ENCODE results near the gene GSDMA.

The GSDMA gene

DNA sequence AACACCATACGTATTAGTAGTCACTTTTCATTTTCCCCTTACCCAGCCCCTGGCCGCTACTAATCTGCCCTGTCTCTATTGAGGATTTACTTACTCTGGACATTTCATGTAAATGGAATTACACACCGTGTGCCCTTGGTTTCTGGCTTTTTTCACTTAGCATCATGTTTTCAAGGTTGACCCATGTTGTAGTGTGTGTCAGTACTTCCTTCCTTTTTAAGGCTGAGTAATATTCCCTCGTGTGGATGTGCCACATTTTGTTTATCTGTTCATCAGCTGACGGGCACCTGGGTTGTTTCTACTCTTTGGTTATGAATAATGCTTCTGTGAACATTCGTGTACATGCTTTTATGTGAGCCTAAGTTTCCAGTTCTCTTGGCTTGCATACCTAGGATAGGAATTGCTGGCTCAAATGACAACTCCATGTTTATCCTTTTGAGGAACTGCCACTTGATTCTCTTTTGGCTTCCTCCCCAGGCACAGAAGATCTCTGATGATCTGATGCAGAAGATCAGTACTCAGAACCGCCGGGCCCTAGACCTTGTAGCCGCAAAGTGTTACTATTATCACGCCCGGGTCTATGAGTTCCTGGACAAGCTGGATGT is 25.5 kb downstream of the GSDMA start:
- no peaks in the 10 kb centered on the region for H3F3A ChIP-seq (ENCODE audit: control insufficient read depth, insufficient read depth)
- peaks cover 95% of the 10 kb centered on the region for H3K36me3 ChIP-seq (ENCODE audit: control insufficient read depth, low read length)
- H3K79me2 ChIP-seq (ENCODE audit: control insufficient read depth, low read length), result peaks cover 12% of the 10 kb centered on the region
- H3K27me3 ChIP-seq (ENCODE audit: control insufficient read depth, low read length), result no peaks in the 10 kb centered on the region
- no peak overlapping the region for H3K27ac ChIP-seq (ENCODE audit: low read depth, low read length)
- no peaks in the 10 kb centered on the region for H3K9me3 ChIP-seq (ENCODE audit: control insufficient read depth, insufficient read depth, low read length)
- no peak overlapping the region for H3K4me3 ChIP-seq (ENCODE audit: low read length)
- TF ChIP-seq, protein P1, sequence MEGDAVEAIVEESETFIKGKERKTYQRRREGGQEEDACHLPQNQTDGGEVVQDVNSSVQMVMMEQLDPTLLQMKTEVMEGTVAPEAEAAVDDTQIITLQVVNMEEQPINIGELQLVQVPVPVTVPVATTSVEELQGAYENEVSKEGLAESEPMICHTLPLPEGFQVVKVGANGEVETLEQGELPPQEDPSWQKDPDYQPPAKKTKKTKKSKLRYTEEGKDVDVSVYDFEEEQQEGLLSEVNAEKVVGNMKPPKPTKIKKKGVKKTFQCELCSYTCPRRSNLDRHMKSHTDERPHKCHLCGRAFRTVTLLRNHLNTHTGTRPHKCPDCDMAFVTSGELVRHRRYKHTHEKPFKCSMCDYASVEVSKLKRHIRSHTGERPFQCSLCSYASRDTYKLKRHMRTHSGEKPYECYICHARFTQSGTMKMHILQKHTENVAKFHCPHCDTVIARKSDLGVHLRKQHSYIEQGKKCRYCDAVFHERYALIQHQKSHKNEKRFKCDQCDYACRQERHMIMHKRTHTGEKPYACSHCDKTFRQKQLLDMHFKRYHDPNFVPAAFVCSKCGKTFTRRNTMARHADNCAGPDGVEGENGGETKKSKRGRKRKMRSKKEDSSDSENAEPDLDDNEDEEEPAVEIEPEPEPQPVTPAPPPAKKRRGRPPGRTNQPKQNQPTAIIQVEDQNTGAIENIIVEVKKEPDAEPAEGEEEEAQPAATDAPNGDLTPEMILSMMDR (IDR thresholded peaks at IDR 0.05; ENCODE audit: low read depth, low read length, poor library complexity, severe bottlenecking), result no peak
- no peak for TF ChIP-seq EZH2phosphoT487 (IDR thresholded peaks at IDR 0.05; ENCODE audit: borderline replicate concordance, low read length)
- no peaks in the 10 kb centered on the region; the same call in 1 of the 2 replicates for H4K20me1 ChIP-seq (ENCODE audit: control insufficient read depth, insufficient read depth, low read depth, low read length)
- no peaks in the 10 kb centered on the region for H3K9me2 ChIP-seq (replicated peaks; ENCODE audit: control insufficient read depth, low read length)
- H3K4me2 ChIP-seq (ENCODE audit: low read length), result no peak overlapping the region
- H3K4me1 ChIP-seq (ENCODE audit: control insufficient read depth, low read length), result no peaks in the 10 kb centered on the region

GRCh38 chr17:39994448-39994847 is 31.6 kb downstream of the GSDMA start:
- H4K20me1 ChIP-seq (ENCODE audit: control insufficient read depth, insufficient read depth, low read depth, low read length), result no peaks in the 10 kb centered on the region; the same call in 1 of the 2 replicates
- no peak overlapping the region for H3K4me3 ChIP-seq (ENCODE audit: low read length)
- no peaks in the 10 kb centered on the region for H3K9me3 ChIP-seq (ENCODE audit: control insufficient read depth, insufficient read depth, low read length)
- no peak for TF ChIP-seq EZH2phosphoT487 (IDR thresholded peaks at IDR 0.05; ENCODE audit: borderline replicate concordance, low read length)
- TF ChIP-seq, protein P1 (IDR thresholded peaks at IDR 0.05; ENCODE audit: low read depth, low read length, poor library complexity, severe bottlenecking), result no peak
- no peaks in the 10 kb centered on the region for H3K4me1 ChIP-seq (ENCODE audit: control insufficient read depth, low read length)
- no peak overlapping the region for H3K4me2 ChIP-seq (ENCODE audit: low read length)
- H3K36me3 ChIP-seq (ENCODE audit: control insufficient read depth, low read length), result peaks cover 80% of the 10 kb centered on the region
- H3K27me3 ChIP-seq (ENCODE audit: control insufficient read depth, low read length), result no peaks in the 10 kb centered on the region
- H3K9me2 ChIP-seq (replicated peaks; ENCODE audit: control insufficient read depth, low read length), result no peaks in the 10 kb centered on the region
- H3K27ac ChIP-seq (ENCODE audit: low read depth, low read length), result no peak overlapping the region
- H3K79me2 ChIP-seq (ENCODE audit: control insufficient read depth, low read length), result no peaks in the 10 kb centered on the region
- no peaks in the 10 kb centered on the region for H3F3A ChIP-seq (ENCODE audit: control insufficient read depth, insufficient read depth)

GRCh38 chr17:39995438-39995837 is 32.6 kb downstream of the GSDMA start:
- H3K4me3 ChIP-seq (ENCODE audit: low read length), result no peak overlapping the region
- H3K79me2 ChIP-seq (ENCODE audit: control insufficient read depth, low read length), result no peaks in the 10 kb centered on the region
- no peaks in the 10 kb centered on the region for H3K9me3 ChIP-seq (ENCODE audit: control insufficient read depth, insufficient read depth, low read length)
- no peaks in the 10 kb centered on the region for H3K27me3 ChIP-seq (ENCODE audit: control insufficient read depth, low read length)
- no peaks in the 10 kb centered on the region for H3K4me1 ChIP-seq (ENCODE audit: control insufficient read depth, low read length)
- H3K27ac ChIP-seq (ENCODE audit: low read depth, low read length), result no peak overlapping the region
- H3K4me2 ChIP-seq (ENCODE audit: low read length), result no peak overlapping the region
- H4K20me1 ChIP-seq (ENCODE audit: control insufficient read depth, insufficient read depth, low read depth, low read length), result no peaks in the 10 kb centered on the region
- H3K36me3 ChIP-seq (ENCODE audit: control insufficient read depth, low read length), result peaks cover 70% of the 10 kb centered on the region
- peaks cover 3% of the 10 kb centered on the region; the same call in 1 of the 2 replicates for H3F3A ChIP-seq (ENCODE audit: control insufficient read depth, insufficient read depth)
- H3K9me2 ChIP-seq (replicated peaks; ENCODE audit: control insufficient read depth, low read length), result no peaks in the 10 kb centered on the region
- TF ChIP-seq EZH2phosphoT487 (IDR thresholded peaks at IDR 0.05; ENCODE audit: borderline replicate concordance, low read length), result no peak
- TF ChIP-seq, protein P1 (IDR thresholded peaks at IDR 0.05; ENCODE audit: low read depth, low read length, poor library complexity, severe bottlenecking), result no peak
